H1 (cell line): Measurements from ENCODE around the gene ST8SIA4. TPM values are rescaled to one million over a fixed set of nuclear protein-coding genes. Genes with fewer than 3 reads are reported as not detected.

ENCODE experiments used
- CTCF ChIA-PET: fragments of 300-600 bp; sonication (Branson Sonifier 250); formaldehyde crosslinking; loops from one replicate; lab custom pipeline; 2021; ENCODE audit not compliant: partially characterized antibody; lab: Charles Lee
- POLR2A ChIA-PET: fragments of 300-600 bp; sonication (Branson Sonifier 250); formaldehyde crosslinking; loops from one replicate; lab custom pipeline; 2021; ENCODE audit warnings: inconsistent platforms; ENCODE audit not compliant: partially characterized antibody; lab: Charles Lee
- DNase-seq, 2 experiments: peaks; one replicate each; pipeline versions ENCODE4 v3.0.0 to v3.0.0-alpha.2; 2010 to 2022; ENCODE audit warnings: low spot score in 2 of 2, low read depth in 1 of 2, mixed read lengths in 1 of 2
- FAIRE-seq: peaks from 2 replicates; lab custom pipeline; 2011; peaks lifted over from hg19 to GRCh38; lab: Jason Lieb, UNC
- H2AFZ ChIP-seq: 2 replicates; pipeline ENCODE4 v1.8.1; 2012; ENCODE audit warnings: low read length, inconsistent platforms
- H2AK5ac ChIP-seq: 2 replicates; pipeline ENCODE4 v1.6.1; 2013; ENCODE audit warnings: low read depth, low read length
- H2BK120ac ChIP-seq: replicated peaks from 2 replicates; pipeline ENCODE3; 2013; ENCODE audit warnings: low read depth, low read length, inconsistent platforms
- H2BK12ac ChIP-seq: 2 replicates; pipeline ENCODE4 v1.6.1; 2013; ENCODE audit warnings: low read depth, low read length
- H2BK15ac ChIP-seq: 2 replicates; pipeline ENCODE4 v1.6.1; 2013; ENCODE audit warnings: low read length
- H2BK20ac ChIP-seq: 2 replicates; pipeline ENCODE4 v1.6.1; 2013; ENCODE audit warnings: low read length
- H2BK5ac ChIP-seq: 2 replicates; pipeline ENCODE4 v1.6.1; 2013; ENCODE audit warnings: low read depth, low read length
- H3K14ac ChIP-seq: 2 replicates; pipeline ENCODE4 v1.6.1; 2013; ENCODE audit warnings: inconsistent platforms; ENCODE audit not compliant: insufficient read length
- H3K18ac ChIP-seq: 2 replicates; pipeline ENCODE4 v1.6.1; 2013; ENCODE audit warnings: low read length; ENCODE audit errors: extremely low read depth
- H3K23ac ChIP-seq: 2 replicates; pipeline ENCODE4 v1.6.1; 2013; ENCODE audit warnings: inconsistent platforms; ENCODE audit not compliant: insufficient read length
- H3K23me2 ChIP-seq: 2 replicates; pipeline ENCODE4 v1.6.1; 2013; ENCODE audit warnings: low read depth, low read length
- H3K27ac ChIP-seq: 2 replicates; pipeline ENCODE4 v1.6.1; 2011; ENCODE audit warnings: low read depth, low read length, inconsistent platforms
- H3K27me3 ChIP-seq, 4 experiments: replicated peaks in 1 of 4; 1 replicate in 1 of 4; 2 replicates in 3 of 4; pipeline versions ENCODE4 v1.6.1 to v1.8.1; 2011 to 2013; ENCODE audit warnings: low read length in 3 of 4, mild to moderate bottlenecking in 3 of 4, inconsistent platforms in 2 of 4, mixed read lengths in 2 of 4, moderate library complexity in 1 of 4; ENCODE audit not compliant: control insufficient read depth in 3 of 4, insufficient read depth in 3 of 4; ENCODE audit errors: extremely low read depth in 1 of 4
- H3K36me3 ChIP-seq, 4 experiments: 2 replicates each; pipeline versions ENCODE4 v1.6.1 to v1.8.1; 2011 to 2013; ENCODE audit warnings: mild to moderate bottlenecking in 4 of 4, low read length in 3 of 4, moderate library complexity in 2 of 4, control low read depth in 1 of 4, inconsistent platforms in 1 of 4; ENCODE audit not compliant: insufficient read depth in 4 of 4, control insufficient read depth in 2 of 4
- H3K4ac ChIP-seq: replicated peaks from 2 replicates; pipeline ENCODE3; 2013; ENCODE audit warnings: low read length, low read depth, mixed read lengths, inconsistent platforms; ENCODE audit not compliant: insufficient read length
- H3K4me1 ChIP-seq, 4 experiments: replicated peaks in 1 of 4; 1 replicate in 1 of 4; 2 replicates in 3 of 4; pipeline versions ENCODE4 v1.6.1 to v1.8.1; 2011 to 2013; ENCODE audit warnings: low read length in 3 of 4, inconsistent platforms in 2 of 4, mixed read lengths in 1 of 4; ENCODE audit not compliant: insufficient read depth in 4 of 4, control insufficient read depth in 3 of 4
- H3K4me2 ChIP-seq, 2 experiments: 2 replicates each; pipeline versions ENCODE4 v1.6.1 to v1.8.1; 2011 to 2013; ENCODE audit warnings: low read depth in 2 of 2, low read length in 2 of 2, control low read depth in 1 of 2, inconsistent platforms in 1 of 2, mild to moderate bottlenecking in 1 of 2; ENCODE audit not compliant: insufficient read depth in 1 of 2
- H3K4me3 ChIP-seq, 4 experiments: fragments of 200-600, 300-600 bp in 1 of 4; sonication (generic), shearing (Covaris generic), sonication (Bioruptor Twin) in 1 of 4; 2 replicates each; pipeline versions ENCODE4 v1.5.1 to v1.8.1; 2011 to 2016; ENCODE audit warnings: low read length in 4 of 4, low read depth in 3 of 4, control low read depth in 2 of 4, inconsistent platforms in 2 of 4, mild to moderate bottlenecking in 2 of 4, mixed read lengths in 1 of 4, moderate library complexity in 1 of 4; ENCODE audit not compliant: insufficient read depth in 2 of 4; ENCODE audit errors: extremely low read depth in 1 of 4
- H3K56ac ChIP-seq: replicated peaks from 2 replicates; pipeline ENCODE3; 2013; ENCODE audit warnings: low read depth, mild to moderate bottlenecking, mixed read lengths, low read length, inconsistent platforms; ENCODE audit not compliant: insufficient read length
- H3K79me1 ChIP-seq: 2 replicates; pipeline ENCODE4 v1.6.1; 2013; ENCODE audit warnings: low read depth, low read length, control low read depth
- H3K79me2 ChIP-seq, 2 experiments: 2 replicates each; pipeline versions ENCODE4 v1.6.1 to v1.8.1; 2012 to 2013; ENCODE audit warnings: low read length in 2 of 2, mild to moderate bottlenecking in 2 of 2, inconsistent platforms in 1 of 2; ENCODE audit not compliant: insufficient read depth in 2 of 2, control insufficient read depth in 1 of 2
- H3K9ac ChIP-seq, 4 experiments: replicated peaks in 1 of 4; 1 replicate in 1 of 4; 2 replicates in 3 of 4; pipeline versions ENCODE4 v1.6.1 to v1.8.1; 2011 to 2013; ENCODE audit warnings: low read depth in 3 of 4, low read length in 3 of 4, control low read depth in 2 of 4, mild to moderate bottlenecking in 2 of 4, moderate library complexity in 2 of 4, inconsistent platforms in 1 of 4; ENCODE audit errors: extremely low read depth in 1 of 4
- H3K9me3 ChIP-seq, 2 experiments: 2 replicates each; pipeline versions ENCODE4 v1.6.1 to v1.8.1; 2012 to 2013; ENCODE audit warnings: mild to moderate bottlenecking in 2 of 2, moderate library complexity in 2 of 2, control low read depth in 1 of 2, inconsistent platforms in 1 of 2, low read depth in 1 of 2, low read length in 1 of 2, mixed read lengths in 1 of 2; ENCODE audit not compliant: insufficient read depth in 2 of 2
- H4K20me1 ChIP-seq, 2 experiments: replicated peaks in 1 of 2; 2 replicates each; pipeline versions ENCODE3 to v1.8.1; 2011 to 2013; ENCODE audit warnings: inconsistent platforms in 2 of 2, low read length in 2 of 2, mild to moderate bottlenecking in 1 of 2; ENCODE audit not compliant: insufficient read depth in 2 of 2, control insufficient read depth in 1 of 2
- H4K5ac ChIP-seq: 2 replicates; pipeline ENCODE4 v1.6.1; 2013; ENCODE audit warnings: low read length, low read depth, mixed read lengths, inconsistent platforms; ENCODE audit not compliant: insufficient read length
- H4K8ac ChIP-seq: 2 replicates; pipeline ENCODE4 v1.8.0; 2013; ENCODE audit warnings: mild to moderate bottlenecking, moderate library complexity, low read length, inconsistent platforms; ENCODE audit not compliant: insufficient read depth; ENCODE audit errors: extremely low read depth
- H4K91ac ChIP-seq: replicated peaks from 2 replicates; pipeline ENCODE3; 2013; ENCODE audit warnings: low read length, mixed read lengths, inconsistent platforms; ENCODE audit not compliant: insufficient read length
- CEBPB ChIP-seq: IDR thresholded peaks from 2 replicates; pipeline ENCODE4 v1.6.1; 2012; ENCODE audit warnings: low read depth, low read length
- CHD1 ChIP-seq: IDR thresholded peaks from 2 replicates; pipeline ENCODE4 v1.6.1; 2012; ENCODE audit warnings: low read depth, low read length, improper control_type of control experiment
- CTCF ChIP-seq, 3 experiments: IDR thresholded peaks; 1 replicate in 2 of 3; 2 replicates in 1 of 3; pipeline versions ENCODE4 v1.5.1 to v1.6.1; 2011; ENCODE audit warnings: low read length in 3 of 3, mild to moderate bottlenecking in 3 of 3, inconsistent platforms in 2 of 3, low read depth in 1 of 3, moderate library complexity in 1 of 3; ENCODE audit not compliant: insufficient read depth in 1 of 3; ENCODE audit errors: control extremely low read depth in 1 of 3
- HDAC2 ChIP-seq, 2 experiments: fragments of 300-600 bp in 1 of 2; sonication (generic) in 1 of 2; IDR thresholded peaks; 2 replicates each; pipeline ENCODE4 v1.6.1; 2011 to 2012; ENCODE audit warnings: low read depth in 2 of 2, low read length in 2 of 2, mild to moderate bottlenecking in 2 of 2, moderate library complexity in 2 of 2, borderline replicate concordance in 1 of 2, inconsistent platforms in 1 of 2
- MAX ChIP-seq: IDR thresholded peaks from 2 replicates; pipeline ENCODE4 v1.6.1; 2012; ENCODE audit warnings: inconsistent platforms
- RAD21 ChIP-seq, 2 experiments: IDR thresholded peaks in 1 of 2; conservative IDR thresholded peaks in 1 of 2; 2 replicates each; pipeline ENCODE4 v1.6.1; 2011; ENCODE audit warnings: low read depth in 2 of 2, low read length in 2 of 2, improper control_type of control experiment in 1 of 2, inconsistent platforms in 1 of 2, mild to moderate bottlenecking in 1 of 2, moderate library complexity in 1 of 2
- RXRA ChIP-seq: IDR thresholded peaks from 2 replicates; pipeline ENCODE4 v1.6.1; 2011; ENCODE audit warnings: low read depth, mild to moderate bottlenecking, low read length, moderate library complexity; ENCODE audit not compliant: insufficient read depth
- WGBS, 2 experiments: shearing (Covaris generic) in 1 of 2; methylation state at CpG; one replicate each; pipeline versions ENCODE4 v1.1.6 to v1.1.7; 2013 to 2015; ENCODE audit warnings: low lambda C conversion rate in 2 of 2, mixed read lengths in 2 of 2, inconsistent platforms in 1 of 2, low coverage in 1 of 2, missing lambda C conversion rate in 1 of 2; ENCODE audit not compliant: insufficient replicate concordance in 2 of 2, insufficient coverage in 1 of 2, insufficient read length in 1 of 2; ENCODE audit errors: extremely low coverage in 1 of 2, missing lambda C conversion rate in 1 of 2; 5-methylcytosine and 5-hydroxymethylcytosine counted together
- polyA plus RNA-seq, 7 experiments: library from polyadenylated mRNA; depleted of rRNA in 3 of 7; stranded (reverse) in 5 of 7; unstranded in 2 of 7; fragments of >200 nt in 5 of 7; fragments of 200-250 nt in 2 of 7; gene quantifications; 1 replicate in 5 of 7; 2 replicates in 1 of 7; 4 replicates in 1 of 7; pipeline versions ENCODE4 v1.2.1 to v1.2.3, GENCODE V29; 2011 to 2013; ENCODE audit warnings: missing spikeins in 2 of 7, mixed read lengths in 2 of 7
- total RNA-seq: library from RNA; stranded (reverse); fragmentation: NEBNext Ultra II Directional; extraction: Animal tissue kit (Norgen Biotek cat#: 25700); gene quantifications from 2 replicates; pipeline ENCODE4 v1.2.1, GENCODE V29; 2021

ST8SIA4 gene
- total and polyA plus RNA-seq, 2 of the 8 experiments (the other 6 are each of a cell fraction or from before 2014, with no cell fraction given): 0.08 to 0.50 TPM

- Histone ChIP-seq H4K5ac (no peak overlapping the region), H3K27me3 (peaks cover 20 to 50% (median 41%) of the 10 kb centered on the region in 4 experiments), H3K27ac (no peak overlapping the region), H2AK5ac (no peak overlapping the region), H3K4ac (no peak overlapping the region), H3K18ac (peak overlapping the region; percentile 96), H3K14ac (no peak overlapping the region), H2BK15ac (peak overlapping the region; percentile 40; the same call in 1 of the 2 replicates), H3K4me1 (peaks cover 0 to 16% (median 4%) of the 10 kb centered on the region in 4 experiments; a peak in 5 of 7 replicates), H3K4me2 (peak overlapping the region; percentile 83 to 92), H3K56ac (no peak overlapping the region), H3K9me3 (no peaks in the 10 kb centered on the region), H3K79me2 (no peaks in the 10 kb centered on the region), H3K23me2 (peaks cover 20% of the 10 kb centered on the region), H3K36me3 (no peaks in the 10 kb centered on the region), H3K9ac (peak overlapping the region in 2 of 4 experiments; percentile 8 to 34; a peak in 2 of 7 replicates), H3K23ac (no peak overlapping the region), H2BK12ac (peak overlapping the region; percentile 94; the same call in 1 of the 2 replicates), H2AFZ (peak overlapping the region; percentile 100), H4K20me1 (no peaks in the 10 kb centered on the region), H4K91ac (no peak overlapping the region), H3K79me1 (no peaks in the 10 kb centered on the region), H4K8ac (0 out of 2 replicates have a peak overlapping the region, but pooled peaks have one; percentile 75), H2BK120ac (peak overlapping the region; percentile 20), H2BK20ac (peak overlapping the region; percentile 75; the same call in 1 of the 2 replicates), H3K4me3 (peak overlapping the region; percentile 33 to 73 (median 59)), H2BK5ac (no peak overlapping the region; the same call in 1 of the 2 replicates)
- no peak for FAIRE-seq
- ChIA-PET CTCF (interaction anchor here (0.7 to 2.3 kb wide), 23 partner anchors 9 to 763 kb away, joined by 3 to 10 read pairs (median 3); no protein-coding TSS in a partner anchor), POLR2A (interaction anchor here (0.6 kb wide), 1 partner anchor 1268 kb away, joined by 3 read pairs; no protein-coding TSS in a partner anchor)
- DNase-seq: peak in 1 of 2 experiments; percentile 54
- WGBS, 2 experiments: 10% methylated on average over 18 of the region's 19 CpGs; no CpG with 5 or more reads in 1 of the 2 experiments
- TF ChIP-seq CHD1 (no peak), RAD21 (IDR thresholded peaks at IDR 0.05 in 1 of 2, conservative IDR thresholded peaks at IDR 0.05 in 1 of 2; ENCODE audit: low read depth in 2 of 2, low read length in 2 of 2) (peak; percentile 72 to 75), HDAC2 (IDR thresholded peaks at IDR 0.05; ENCODE audit: borderline replicate concordance in 1 of 2, low read depth in 2 of 2, low read length in 2 of 2) (peak in 1 of 2 experiments; percentile 24; a peak in 1 of 4 replicates), CTCF (IDR thresholded peaks at IDR 0.05; ENCODE audit: control extremely low read depth in 1 of 3, insufficient read depth in 1 of 3, low read depth in 1 of 3, low read length in 3 of 3) (peak; percentile 41 to 69 (median 66); a peak in 3 of 4 replicates), MAX (peak; percentile 60; the same call in 1 of the 2 replicates), RXRA (no peak), CEBPB (peak; percentile 69; the same call in 1 of the 2 replicates)
Observed at GRCh38 chr5:100900142-100900795, 2.8 kb downstream of the ST8SIA4 start.
